ENCODE results near the gene PEX6.

GRCh38 chr6:42940493-42941045, 38.4 kb downstream of the PEX6 start:
- no peak for TF ChIP-seq CTCF (IDR thresholded peaks at IDR 0.05; ENCODE audit: low read depth, low read length)
- no peak for TF ChIP-seq MAX (IDR thresholded peaks at IDR 0.05; ENCODE audit: low read depth, low read length)
- no peak for TF ChIP-seq POLR2A (IDR thresholded peaks at IDR 0.05; ENCODE audit: extremely low read depth, insufficient read length)

Data from NB4 (cell line).